GM18873 (cell line): ENCODE data around the gene NKAP.
A peak's percentile ranks its signal among the peaks of the same experiment; 100 is the strongest.
"Not testable (repeated sequence)": the region's sequence is repeated elsewhere in the genome, so short reads cannot be mapped to it uniquely, and the experiment has no call there.

Experiments used
- ATAC-seq: cut with Tn5 transposase; IDR thresholded peaks from one replicate; pipeline ENCODE4 v1.9.1; 2021; ENCODE audit warnings: mild to moderate bottlenecking, moderate library complexity, moderate number of reproducible peaks; ENCODE audit not compliant: unreplicated experiment, low FRiP score

The NKAP gene

DNA sequence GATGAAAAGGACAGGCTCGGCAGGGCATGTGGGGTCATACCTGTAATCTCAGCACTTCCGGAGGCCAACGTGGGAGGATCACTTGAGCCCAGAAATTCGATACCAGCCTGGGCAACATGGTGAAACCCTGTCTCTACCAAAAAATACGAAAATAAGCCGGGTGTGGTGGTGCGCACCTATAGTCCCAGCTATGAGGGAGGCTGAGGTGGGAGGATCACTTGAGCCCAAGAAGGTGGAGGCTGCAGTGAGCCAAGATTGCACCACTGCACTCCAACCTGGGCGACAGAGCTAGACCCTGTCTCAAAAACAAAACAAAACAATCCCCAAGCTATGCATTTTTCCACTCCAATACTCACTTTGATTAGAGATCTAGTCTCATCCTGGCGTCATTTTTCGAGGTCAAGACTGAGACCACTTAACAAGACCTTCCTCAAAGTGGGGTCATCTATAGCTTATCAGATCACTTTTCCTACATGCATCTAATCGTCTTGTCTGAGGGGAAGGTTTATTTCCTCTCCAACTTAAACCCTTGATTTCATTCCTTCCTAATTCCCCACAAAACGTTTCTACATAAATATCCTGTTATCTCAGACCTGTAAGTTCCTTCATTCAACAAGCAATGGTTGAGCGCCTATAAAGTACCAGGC, 1.3 kb downstream of the NKAP start:
- ATAC-seq = no peak

DNA sequence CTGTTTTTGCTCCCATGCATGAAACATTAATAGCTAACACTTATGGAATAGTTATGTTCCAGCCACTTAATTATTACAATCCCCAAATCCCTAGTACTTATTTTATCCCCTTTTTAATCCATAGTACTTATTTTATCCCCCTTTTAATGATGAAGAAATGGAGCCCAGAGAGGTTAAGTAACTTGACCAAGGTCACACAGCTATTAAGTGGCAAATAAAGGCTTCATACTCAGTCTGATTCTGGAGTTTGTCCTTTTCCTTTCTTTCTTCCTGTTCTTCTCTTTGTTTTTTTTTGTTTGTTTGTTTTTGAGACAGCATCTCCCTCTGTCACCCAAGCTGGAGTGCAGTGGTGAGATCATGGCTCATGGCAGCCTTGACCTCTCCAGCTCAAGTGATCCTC, 2.2 kb downstream of the NKAP start:
- ATAC-seq = no peak

DNA sequence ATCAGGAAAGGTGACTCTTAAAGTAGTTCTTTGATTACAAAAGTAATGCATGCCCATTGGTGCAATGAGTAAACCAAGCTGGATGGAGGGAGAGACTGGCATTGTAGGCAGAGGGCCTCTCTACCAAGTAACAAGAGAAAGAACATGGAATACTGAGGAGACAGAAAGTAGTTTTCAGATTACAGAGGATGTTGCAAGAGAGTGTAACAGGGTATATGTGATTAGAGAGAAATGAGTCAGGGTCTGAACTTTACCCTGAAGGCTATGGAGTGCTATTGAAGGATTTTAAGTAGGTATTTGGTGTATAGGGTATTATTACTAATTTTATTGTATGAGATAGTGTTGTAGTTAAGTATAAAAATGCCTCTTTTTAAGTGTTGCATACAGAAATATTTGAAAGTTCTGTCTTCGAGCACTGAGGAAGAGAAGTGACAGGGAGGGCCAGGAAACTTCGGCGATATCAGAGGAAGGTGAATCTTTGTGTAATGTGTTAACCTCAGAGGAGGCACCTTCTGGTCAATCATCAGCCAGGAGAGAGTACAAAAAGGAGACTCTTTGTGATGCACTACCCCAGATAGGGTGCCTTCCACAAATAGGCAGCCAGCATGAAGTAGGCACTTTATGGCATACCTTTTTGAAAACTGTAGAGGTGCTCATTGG, 8.2 kb downstream of the NKAP start:
- ATAC-seq = no peak

DNA sequence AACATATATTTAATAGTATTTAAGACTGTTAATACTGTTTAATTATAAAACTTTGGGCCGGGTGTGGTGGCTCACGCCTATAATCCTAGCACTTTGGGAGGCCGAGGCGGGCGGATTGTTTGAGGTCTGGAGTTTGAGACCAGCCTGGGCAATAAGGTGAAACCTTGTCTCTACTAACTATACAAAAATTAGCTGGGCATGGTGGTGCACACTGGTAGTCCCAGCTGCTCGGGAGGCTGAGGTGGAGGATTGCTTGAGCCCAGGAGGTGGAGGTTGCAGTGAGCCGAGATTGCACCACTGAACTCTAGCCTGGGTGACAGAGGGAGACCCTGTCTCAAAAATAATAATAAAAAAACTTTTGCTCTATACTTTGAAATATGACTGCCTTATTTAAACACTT, 21.2 kb downstream of the NKAP start:
- ATAC-seq = not testable (repeated sequence)

DNA sequence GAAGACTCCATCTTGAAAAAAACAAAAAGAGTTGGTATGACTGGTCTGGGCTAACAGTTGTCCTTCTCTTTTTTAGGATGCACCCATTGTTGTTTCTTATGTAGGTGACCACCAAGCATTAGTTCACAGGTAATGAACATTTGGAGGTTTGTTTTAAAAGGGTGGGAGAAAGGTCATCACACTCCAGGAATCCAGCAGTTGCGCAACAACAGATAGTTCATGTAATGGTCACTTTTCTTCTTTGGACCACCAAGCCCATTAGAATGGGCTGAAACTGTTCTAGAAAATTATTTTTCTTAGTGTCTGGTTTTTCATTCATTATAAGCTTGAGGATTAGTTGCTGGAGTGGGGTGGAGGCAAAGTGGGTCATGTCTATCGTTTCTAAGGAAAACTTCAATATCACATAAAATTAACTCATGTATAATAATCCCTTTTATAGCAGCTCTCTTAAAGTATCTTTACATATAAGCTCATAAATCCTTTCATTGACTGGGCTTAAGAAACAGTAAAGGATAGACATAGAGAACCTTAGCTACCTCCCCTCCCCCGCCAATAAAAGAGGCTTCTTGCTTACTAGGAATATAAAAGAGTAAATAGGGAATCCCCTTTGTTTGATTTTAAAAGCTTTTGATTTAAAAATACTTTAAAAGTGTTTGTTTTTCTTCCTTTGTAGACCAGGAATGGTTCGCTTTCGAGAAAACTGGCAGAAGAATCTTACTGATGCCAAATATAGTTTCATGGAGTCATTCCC, 23.5 kb downstream of the NKAP start:
- ATAC-seq = no peak

DNA sequence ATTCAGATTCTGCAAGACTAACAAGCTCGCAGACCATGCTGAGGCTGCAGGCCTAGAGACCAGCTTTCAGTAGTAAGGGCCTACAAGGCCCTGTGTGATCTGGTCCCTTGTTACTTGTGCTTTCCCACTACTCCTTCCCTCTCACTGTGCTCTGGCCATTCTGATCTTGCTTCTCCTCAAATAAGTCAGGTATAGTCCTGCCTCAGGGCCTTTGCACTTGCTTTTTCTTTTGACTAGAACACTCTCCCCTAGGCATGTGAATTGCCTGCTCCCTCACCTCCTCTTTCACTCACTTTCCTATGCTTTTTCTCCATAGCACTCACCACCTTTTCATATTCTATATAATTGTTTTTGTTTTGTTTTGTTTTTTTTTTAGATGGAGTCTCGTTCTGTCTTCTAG, 25.7 kb downstream of the NKAP start:
- ATAC-seq = no peak

DNA sequence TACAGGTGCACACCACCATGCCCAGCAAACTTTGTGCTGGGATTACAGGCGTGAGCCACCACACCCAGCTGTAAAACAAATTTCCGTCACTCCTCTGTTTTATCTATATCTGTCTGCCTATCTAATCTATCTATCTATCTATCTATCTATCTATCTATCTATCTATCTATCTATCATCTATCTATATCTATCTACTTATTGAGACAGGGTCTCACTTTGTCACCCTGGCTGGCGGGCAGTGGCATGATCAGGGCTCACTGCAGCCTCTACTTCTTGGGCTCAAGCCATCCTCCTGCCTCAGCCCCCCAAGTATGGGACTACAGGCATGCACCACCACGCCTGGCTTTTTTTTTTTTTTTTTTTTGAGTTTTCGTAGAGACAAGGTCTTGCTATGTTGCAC, 27.2 kb downstream of the NKAP start:
- no peak for ATAC-seq

DNA sequence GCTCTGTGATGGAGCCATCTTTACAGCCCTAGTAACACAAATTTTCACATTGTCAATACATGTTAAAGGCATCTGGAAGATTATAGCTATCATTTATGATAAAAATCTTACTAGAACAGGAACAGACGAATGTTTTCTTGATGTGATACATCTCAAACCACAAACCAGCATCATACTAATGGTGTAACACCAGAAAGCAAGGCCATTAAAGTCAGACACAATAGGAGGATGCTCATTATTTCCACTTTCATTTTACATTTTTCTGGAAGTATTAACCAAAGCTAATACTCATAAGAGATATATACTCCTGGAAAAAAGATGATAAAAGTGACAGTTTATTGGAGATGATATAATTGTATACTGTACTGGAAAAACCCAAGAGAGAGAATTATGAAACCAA, 42.6 kb downstream of the NKAP start:
- no peak for ATAC-seq

DNA sequence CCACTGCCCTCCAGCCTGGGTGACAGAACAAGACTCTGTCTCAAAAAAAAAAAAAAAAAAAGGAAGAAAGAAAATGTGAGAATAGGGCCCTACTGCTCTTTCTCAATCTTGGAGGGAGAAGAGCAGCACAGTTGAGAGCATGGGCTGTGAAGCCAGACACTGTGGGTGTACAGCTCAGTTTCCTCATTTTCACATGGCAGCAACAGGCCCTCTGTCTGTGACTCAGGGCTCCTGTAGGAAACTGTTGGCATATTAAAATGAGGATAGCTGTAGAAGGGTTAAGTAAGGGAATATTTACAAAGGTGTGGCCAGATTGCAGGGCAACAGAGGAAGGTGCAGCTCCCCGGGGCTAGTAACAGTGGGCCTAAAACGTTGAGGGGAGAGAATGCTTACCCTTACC, 44.4 kb downstream of the NKAP start:
- ATAC-seq = no peak

DNA sequence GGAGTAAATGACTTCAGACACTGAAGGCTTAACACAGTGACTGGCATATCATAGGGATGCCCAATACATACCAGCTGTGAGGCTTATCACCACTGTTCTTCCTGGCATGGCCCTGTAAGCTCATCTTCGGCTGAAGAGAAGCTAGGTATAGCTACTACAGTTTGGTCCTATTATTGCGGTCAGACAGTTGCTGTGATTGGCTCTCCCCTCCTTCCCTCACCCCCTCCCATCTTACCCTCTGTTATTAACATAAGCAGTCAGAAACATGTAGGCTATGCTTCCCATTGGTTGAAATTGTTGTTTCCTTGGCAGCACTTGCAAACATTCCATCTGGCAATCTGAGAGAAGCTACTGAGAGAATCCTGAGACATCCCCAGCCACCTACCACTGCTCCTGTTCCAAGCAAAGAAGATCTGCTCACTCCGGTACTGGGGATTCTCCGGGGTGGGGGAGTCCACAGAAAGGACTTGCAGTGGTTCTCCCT, 47.7 kb downstream of the NKAP start, which contains the start of gene AKAP14:
Gene AKAP14 (plus strand): TSS at position 51 of the 484 bp plus-strand sequence. CDS start 7,331 bp downstream, outside the sequence.
- no peak for ATAC-seq

DNA sequence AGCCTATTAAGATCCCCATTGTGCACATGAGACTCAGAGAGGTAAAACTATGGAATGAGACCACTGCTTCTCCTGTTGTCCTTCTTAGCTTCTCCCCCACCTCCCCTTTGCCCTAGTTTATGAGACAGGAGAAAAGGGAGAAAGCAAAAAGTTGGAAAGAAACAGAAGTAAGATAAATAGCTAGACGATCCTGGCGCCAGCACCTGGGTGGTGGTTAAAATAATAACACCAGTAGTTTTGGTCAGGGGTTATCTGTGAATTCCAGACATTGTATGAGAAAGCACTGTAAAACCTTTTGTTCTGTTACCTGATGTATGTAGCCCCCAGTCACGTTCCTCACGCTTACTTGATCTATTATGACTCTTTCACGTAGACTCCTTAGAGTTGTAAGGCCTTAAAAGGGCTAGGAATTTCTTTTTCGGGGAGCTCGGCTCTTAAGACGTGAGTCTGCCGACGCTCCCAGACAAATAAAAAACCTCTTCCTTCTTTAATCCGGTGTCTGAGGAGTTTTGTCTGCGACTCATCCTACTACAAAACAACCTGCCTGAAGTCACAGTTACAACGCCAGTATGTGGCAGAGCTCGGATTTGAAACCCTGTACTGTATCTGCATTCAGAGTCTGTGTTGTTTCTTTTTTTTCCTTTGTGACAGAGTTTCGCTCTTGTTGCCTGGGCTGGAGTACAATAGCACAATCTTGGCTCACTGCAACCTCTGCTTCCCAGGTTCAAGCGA, 51.4 kb downstream of the NKAP start:
- not testable (repeated sequence) for ATAC-seq

DNA sequence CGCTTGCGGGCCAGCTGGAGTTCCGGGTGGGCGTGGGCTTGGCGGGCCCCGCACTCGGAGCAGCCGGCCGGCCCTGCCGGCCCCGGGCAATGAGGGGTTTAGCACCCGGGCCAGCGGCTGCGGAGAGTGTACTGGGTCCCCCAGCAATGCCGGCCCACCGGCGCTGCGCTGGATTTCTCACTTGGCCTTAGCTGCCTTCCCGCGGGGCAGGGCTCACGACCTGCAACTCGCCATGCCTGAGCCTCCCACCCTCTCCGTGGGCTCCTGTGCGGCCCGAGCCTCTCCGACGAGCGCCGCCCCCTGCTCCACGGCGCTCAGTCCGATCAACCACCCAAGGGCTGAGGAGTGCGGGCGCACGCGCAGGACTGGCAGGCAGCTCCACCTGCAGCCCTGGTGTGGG, 52.9 kb downstream of the NKAP start:
- not testable (repeated sequence) for ATAC-seq

DNA sequence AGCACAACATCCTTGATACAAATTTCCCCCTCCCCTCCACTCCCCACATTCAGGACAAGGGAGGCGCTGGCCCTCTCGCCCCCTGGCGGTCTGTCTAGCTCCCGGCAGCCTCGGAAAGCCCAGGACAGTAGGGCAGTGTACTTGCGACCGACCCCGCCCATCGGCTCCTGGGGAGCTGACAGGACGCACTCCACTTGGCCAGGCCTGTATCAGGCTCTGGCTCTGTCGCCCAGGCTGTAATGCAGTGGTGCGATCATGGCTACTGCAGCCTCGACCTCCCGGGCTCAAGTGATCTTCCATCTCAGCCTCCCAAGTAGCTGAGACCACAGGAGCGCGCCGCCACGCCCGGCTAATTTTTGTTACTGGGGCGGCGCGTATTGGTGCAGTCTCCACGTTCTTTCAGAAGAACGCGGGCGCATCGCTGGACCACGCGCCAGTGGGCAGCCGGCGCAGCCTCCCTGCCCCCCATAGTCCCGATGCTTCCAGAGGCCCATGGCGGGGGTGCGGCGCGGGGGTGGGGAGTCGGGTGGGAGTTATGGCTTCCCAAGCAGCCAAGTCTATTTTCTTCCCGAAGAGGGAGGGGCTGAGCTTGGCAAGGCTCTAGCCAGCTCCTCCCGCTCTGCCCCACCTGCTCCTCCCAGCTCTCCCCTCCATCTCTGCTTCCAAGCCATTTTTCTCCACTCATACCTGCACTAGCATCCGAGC, 55.7 kb downstream of the NKAP start:
- no peak for ATAC-seq

DNA sequence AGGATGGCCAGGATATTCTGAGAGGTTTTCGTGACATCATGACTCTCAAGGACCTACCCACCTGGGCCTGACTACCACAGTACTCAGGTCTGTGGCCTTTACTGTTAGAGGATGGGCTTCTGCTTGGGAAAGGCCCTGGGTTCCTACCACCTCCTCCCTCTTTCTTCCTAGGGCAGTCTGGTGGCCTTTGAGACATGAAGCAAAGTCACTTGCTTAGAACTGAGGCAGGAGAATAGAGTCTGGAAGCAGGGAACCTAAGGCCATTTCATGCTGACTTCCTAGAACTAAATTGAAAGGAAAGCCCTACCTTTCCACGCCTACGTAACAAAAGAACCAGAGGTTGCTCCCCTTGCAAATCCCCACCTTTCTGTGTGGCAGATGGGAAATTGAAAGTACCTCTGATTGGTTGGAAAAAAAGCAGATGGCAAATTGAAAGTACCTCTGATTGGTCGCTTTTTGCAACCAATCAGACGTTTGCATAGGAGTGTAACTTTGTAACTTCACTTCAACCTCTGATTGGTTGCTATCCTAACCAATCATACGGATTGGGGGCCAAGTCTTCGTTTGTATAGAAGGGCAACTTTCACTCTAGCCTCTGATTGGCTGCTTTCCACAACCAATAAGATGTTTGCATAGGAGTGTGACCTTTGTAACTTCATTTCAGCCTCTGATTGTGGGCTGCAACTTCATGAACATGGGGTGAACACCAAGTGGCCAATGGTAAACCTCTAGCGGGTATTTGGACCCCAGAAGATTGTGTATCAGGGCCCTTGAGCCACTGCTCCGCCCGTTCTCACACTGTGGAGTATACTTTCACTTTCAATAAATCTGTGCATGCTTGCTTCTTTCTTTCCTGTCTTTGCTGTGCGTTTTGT, 57.8 kb downstream of the NKAP start:
- ATAC-seq = no peak

DNA sequence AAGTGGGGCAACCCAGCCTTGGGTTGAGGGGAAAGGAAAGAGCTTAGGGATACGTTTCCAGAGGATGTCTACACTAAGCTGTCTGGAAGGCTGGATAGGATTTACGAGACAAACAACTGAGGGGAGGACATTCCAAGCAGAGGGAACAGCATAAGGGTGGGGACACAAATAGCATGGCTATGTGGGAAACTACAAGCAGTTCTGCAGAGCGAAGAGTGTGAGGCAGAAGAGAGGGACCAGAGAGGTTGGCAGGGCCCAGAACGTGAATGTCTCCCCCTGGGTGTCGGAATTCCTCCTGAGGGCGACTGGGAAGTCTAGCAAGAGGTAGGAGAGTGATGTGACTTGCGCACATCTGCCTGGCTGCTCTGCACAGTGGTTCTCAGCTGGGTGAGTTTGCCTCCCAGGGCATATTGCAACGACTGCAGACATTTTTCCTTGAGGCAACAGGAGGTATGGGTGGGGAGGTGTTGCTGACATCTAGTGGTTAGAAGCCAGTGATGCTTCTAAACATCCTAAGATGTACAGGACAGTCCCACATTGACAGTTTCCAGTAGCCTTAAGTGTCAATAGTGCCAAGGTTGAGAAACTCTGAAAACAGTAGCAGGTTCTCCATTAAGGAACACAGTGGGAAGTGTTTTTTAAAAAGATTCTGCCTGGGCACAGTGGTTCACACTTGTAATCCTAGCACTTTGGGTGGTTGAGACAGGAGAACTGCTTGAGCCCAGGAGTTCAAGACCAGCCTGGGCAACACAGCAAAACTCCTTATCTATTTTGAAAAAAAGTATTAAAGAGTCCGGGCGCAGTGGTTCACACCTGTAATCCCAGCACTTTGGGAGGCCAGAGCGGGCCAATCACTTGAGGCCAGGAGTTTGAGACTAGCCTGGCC, 62.8 kb downstream of the NKAP start:
- ATAC-seq = peak; percentile 74

DNA sequence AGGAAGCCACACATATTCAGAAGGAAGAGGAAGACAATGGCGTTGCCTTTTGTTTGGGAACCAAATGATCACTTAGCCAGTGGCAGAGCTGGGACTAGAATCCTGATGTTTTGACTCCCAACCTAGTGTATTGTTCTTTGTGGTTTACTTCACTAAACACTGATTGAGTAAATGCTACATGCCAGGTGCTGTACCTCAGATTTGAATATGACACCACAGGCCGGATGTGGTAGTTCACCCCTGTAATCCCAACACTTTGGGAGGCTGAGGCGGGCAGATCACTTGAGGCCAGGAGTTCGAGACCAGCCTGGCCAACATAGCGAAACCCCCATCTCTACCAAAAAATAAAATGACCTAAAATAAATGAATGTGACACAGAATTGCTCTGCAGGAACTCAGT, 63.5 kb downstream of the NKAP start:
- no peak for ATAC-seq

DNA sequence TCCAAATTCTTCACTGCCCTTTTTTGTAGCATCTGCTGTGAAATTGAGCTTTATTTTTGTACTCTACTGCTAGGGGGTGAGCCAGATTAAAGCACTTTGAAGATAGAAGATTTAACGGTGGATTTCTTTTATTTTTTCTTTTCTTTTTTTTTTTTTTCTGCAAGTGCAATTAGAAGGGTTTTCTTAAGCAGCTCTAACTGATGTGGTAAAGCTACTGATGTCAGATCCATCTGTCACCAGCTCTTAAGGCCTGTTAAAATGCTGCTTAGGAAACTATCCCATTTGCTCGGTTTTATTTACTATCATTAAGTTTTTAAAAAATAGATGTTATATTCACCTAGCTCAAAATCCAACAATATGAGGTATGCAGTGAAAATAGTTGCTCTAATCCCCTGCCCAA, 64.8 kb downstream of the NKAP start:
- ATAC-seq = no peak
